ENCODE measurements around the gene EPB41.

DNA sequence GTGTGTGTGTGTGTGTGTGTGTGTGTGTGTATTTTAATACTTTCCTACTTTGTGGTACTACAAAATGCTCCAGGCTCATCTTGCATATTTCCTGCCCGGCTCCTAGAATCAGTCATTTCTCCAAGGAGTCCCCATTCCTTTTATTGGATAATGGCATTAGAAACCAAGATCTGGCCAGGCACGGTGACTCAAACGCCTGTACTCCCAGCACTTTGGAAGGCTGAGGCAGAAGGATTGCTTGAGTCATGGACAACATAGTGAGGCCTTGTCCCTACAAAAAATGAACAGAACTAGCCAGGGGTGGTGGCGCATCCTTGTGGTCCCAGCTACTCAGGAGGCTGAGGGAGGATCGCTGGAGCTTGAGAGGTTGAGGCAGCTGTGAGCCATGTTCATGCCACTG, 20.3 kb downstream of the EPB41 start:
- TF ChIP-seq POLR2A (IDR thresholded peaks at IDR 0.05): no peak
- no peak for TF ChIP-seq CTCF (IDR thresholded peaks at IDR 0.05)
